Endothelial cell of umbilical vein (primary cell): Measurements from ENCODE around the gene DRD1. TPM values are rescaled to one million over a fixed set of nuclear protein-coding genes. Genes with fewer than 3 reads are reported as not detected.

ENCODE experiments used
- BruUV-seq: library from RNA; stranded (reverse); fragments of 400-500 nt; replicated peaks from 2 replicates; lab custom pipeline; 2021; lab: Mats Ljungman, UMichigan
- CTCF ChIA-PET: fragments of 300-600, 350-600 bp; sonication (Branson Sonifier 250); formaldehyde crosslinking; loops from one replicate; lab custom pipeline; 2021; ENCODE audit warnings: antibody characterized with exemption, inconsistent platforms; lab: Charles Lee
- POLR2A ChIA-PET: fragments of 300-600, 350-600 bp; sonication (Branson Sonifier 250); formaldehyde crosslinking; loops from one replicate; lab custom pipeline; 2021; ENCODE audit warnings: antibody characterized with exemption, inconsistent platforms; lab: Charles Lee
- DNase-seq: peaks from one replicate; pipeline ENCODE4 v3.0.0-alpha.2; 2011; ENCODE audit warnings: low read depth, low spot score
- FAIRE-seq: peaks from 2 replicates; lab custom pipeline; 2011; peaks lifted over from hg19 to GRCh38; lab: Jason Lieb, UNC
- H2AFZ ChIP-seq: 2 replicates; pipeline ENCODE4 v1.6.0; 2012; ENCODE audit warnings: low read depth, low read length, control low read depth, inconsistent platforms
- H3K27ac ChIP-seq: 2 replicates; pipeline ENCODE4 v1.5.1; 2011; ENCODE audit warnings: low read depth, mild to moderate bottlenecking, control low read depth, low read length, moderate library complexity; ENCODE audit not compliant: insufficient read depth
- H3K27me3 ChIP-seq, 2 experiments: 2 replicates each; pipeline versions ENCODE4 v1.6.0 to v1.6.1; 2011; ENCODE audit warnings: low read length in 2 of 2, mixed read lengths in 1 of 2; ENCODE audit not compliant: control insufficient read depth in 2 of 2, insufficient read depth in 2 of 2
- H3K36me3 ChIP-seq, 2 experiments: 2 replicates in 1 of 2; 3 replicates in 1 of 2; pipeline ENCODE4 v1.5.1; 2011; ENCODE audit warnings: low read length in 2 of 2, mild to moderate bottlenecking in 1 of 2, moderate library complexity in 1 of 2; ENCODE audit not compliant: control insufficient read depth in 2 of 2, insufficient read depth in 2 of 2; ENCODE audit errors: extremely low read depth in 1 of 2
- H3K4me1 ChIP-seq: 3 replicates; pipeline ENCODE4 v1.5.1; 2011; ENCODE audit warnings: mild to moderate bottlenecking, low read length; ENCODE audit not compliant: control insufficient read depth, insufficient read depth; ENCODE audit errors: extremely low read depth
- H3K4me2 ChIP-seq: 2 replicates; pipeline ENCODE4 v1.6.1; 2011; ENCODE audit warnings: low read length, control low read depth, mixed read lengths; ENCODE audit not compliant: insufficient read depth
- H3K4me3 ChIP-seq, 3 experiments: fragments of 200-600 bp in 1 of 3; sonication (generic), shearing (Covaris generic) in 1 of 3; replicated peaks in 1 of 3; 2 replicates each; pipeline ENCODE4 v1.5.1; 2011 to 2016; ENCODE audit warnings: control low read depth in 3 of 3, low read length in 3 of 3, mild to moderate bottlenecking in 2 of 3, inconsistent platforms in 1 of 3, low read depth in 1 of 3, moderate library complexity in 1 of 3; ENCODE audit not compliant: insufficient read depth in 1 of 3
- H3K79me2 ChIP-seq: 2 replicates; pipeline ENCODE4 v1.6.0; 2012; ENCODE audit warnings: low read length, inconsistent platforms; ENCODE audit not compliant: control insufficient read depth, insufficient read depth
- H3K9ac ChIP-seq: replicated peaks from 2 replicates; pipeline ENCODE3; 2011; ENCODE audit warnings: low read length, control low read depth; ENCODE audit not compliant: insufficient read depth; ENCODE audit errors: extremely low read depth
- H3K9me1 ChIP-seq: replicated peaks from 3 replicates; pipeline ENCODE4 v1.6.0; 2011; ENCODE audit warnings: mild to moderate bottlenecking, low read length; ENCODE audit not compliant: control insufficient read depth, insufficient read depth; ENCODE audit errors: extremely low read depth
- H3K9me3 ChIP-seq: replicated peaks from 2 replicates; pipeline ENCODE4 v1.5.1; 2012; ENCODE audit warnings: low read length, inconsistent platforms; ENCODE audit not compliant: control insufficient read depth, insufficient read depth
- H4K20me1 ChIP-seq: replicated peaks from 2 replicates; pipeline ENCODE3; 2011; ENCODE audit warnings: mild to moderate bottlenecking, low read length; ENCODE audit not compliant: control insufficient read depth, insufficient read depth; ENCODE audit errors: extremely low read depth
- EZH2 ChIP-seq: IDR thresholded peaks from 2 replicates; pipeline ENCODE4 v1.6.1; 2012; ENCODE audit warnings: borderline replicate concordance, low read depth, mild to moderate bottlenecking, moderate library complexity, low read length, inconsistent platforms; ENCODE audit not compliant: severe bottlenecking
- FOS ChIP-seq: IDR thresholded peaks from 2 replicates; pipeline ENCODE4 v1.6.1; 2011; ENCODE audit warnings: mild to moderate bottlenecking, low read length, moderate library complexity, borderline replicate concordance; ENCODE audit not compliant: insufficient read depth
- GATA2 ChIP-seq: IDR thresholded peaks from 2 replicates; pipeline ENCODE4 v1.7.0; 2011; ENCODE audit warnings: low read depth, mild to moderate bottlenecking, moderate library complexity, mixed read lengths, low read length; ENCODE audit not compliant: insufficient read length, insufficient read depth
- JUN ChIP-seq: IDR thresholded peaks from 2 replicates; pipeline ENCODE4 v1.6.1; 2011; ENCODE audit warnings: borderline replicate concordance, low read depth; ENCODE audit not compliant: insufficient read length, insufficient read depth
- MAX ChIP-seq: IDR thresholded peaks from 2 replicates; pipeline ENCODE4 v1.6.1; 2011; ENCODE audit not compliant: insufficient read depth, insufficient read length
- MYC ChIP-seq: IDR thresholded peaks from one replicate; pipeline ENCODE4 v1.6.1; 2011; ENCODE audit warnings: mild to moderate bottlenecking, low read depth, low read length
- POLR2A ChIP-seq: IDR thresholded peaks from 2 replicates; pipeline ENCODE4 v1.6.1; 2012; ENCODE audit warnings: low read depth, mild to moderate bottlenecking, control low read depth, low read length
- POLR2AphosphoS5 ChIP-seq: IDR thresholded peaks from 2 replicates; pipeline ENCODE4 v1.6.1; 2012; ENCODE audit warnings: low read depth, mild to moderate bottlenecking, control low read depth, low read length, moderate library complexity; ENCODE audit not compliant: insufficient read depth
- dilution Hi-C: fragments of 300-500 bp; cut with MboI; formaldehyde crosslinking; loops from one replicate; pipeline ENCODE4 v1.15.0; 2019; ENCODE audit warnings: low sequenced_read_pairs; ENCODE audit not compliant: extremely low pct_ligation_motif_present
- intact Hi-C: fragments of 100-400 bp; cut with micrococcal nuclease; formaldehyde crosslinking; loops from one replicate; pipeline ENCODE4 v1.10.0; 2022
- polyA plus RNA-seq, 4 experiments: library from polyadenylated mRNA; depleted of rRNA in 3 of 4; stranded (reverse) in 3 of 4; unstranded in 1 of 4; fragments of >200 nt; gene quantifications; 2 replicates each; pipeline versions ENCODE4 v1.2.1 to v1.2.3, GENCODE V29; 2011 to 2012; ENCODE audit warnings: missing spikeins in 1 of 4
- total RNA-seq: library from RNA; stranded (reverse); gene quantifications from 2 replicates; pipeline ENCODE4 v1.2.3, GENCODE V29; 2021
- TF ChIP-seq, protein P1 (sequence below), 2 donors: IDR thresholded peaks; 1 replicate in 1 of 2; 2 replicates in 1 of 2; pipeline ENCODE4 v1.5.1; 2011; ENCODE audit warnings: low read length in 2 of 2, mild to moderate bottlenecking in 2 of 2, moderate library complexity in 2 of 2, control low read depth in 1 of 2, inconsistent platforms in 1 of 2, low read depth in 1 of 2; ENCODE audit not compliant: insufficient read depth in 1 of 2; ENCODE audit errors: extremely low read depth in 1 of 2

Gene DRD1
- total and polyA plus RNA-seq, 2 donors (not counting 3 experiments of a cell fraction or from before 2014, with no cell fraction given): not detected

DNA sequence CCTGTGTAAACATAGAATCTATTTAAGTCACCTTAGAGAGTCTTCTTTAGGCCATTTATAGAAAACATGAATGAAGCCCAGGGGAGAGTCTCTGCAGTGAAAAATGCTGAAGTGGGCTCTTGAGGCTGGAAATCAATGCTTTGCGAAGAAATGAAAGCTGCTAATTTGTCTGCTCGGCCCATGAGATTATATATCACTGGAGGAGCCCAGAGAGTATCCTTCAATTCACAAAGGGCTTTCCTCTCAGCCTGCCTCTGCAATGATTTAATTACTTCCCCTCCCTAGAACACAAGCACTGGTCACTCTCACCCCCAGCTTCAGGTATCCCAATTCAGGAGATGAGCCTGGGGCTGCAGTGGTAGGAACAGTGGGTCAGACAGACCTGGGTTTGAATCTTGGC, 8.2 kb upstream of the DRD1 start:
- POLR2A ChIA-PET: no interaction called here
- intact Hi-C loops (no loop called here), dilution Hi-C loops (no loop called here)
- no peak for TF ChIP-seq POLR2AphosphoS5
- no peak for TF ChIP-seq MYC
- no peak for TF ChIP-seq JUN
- TF ChIP-seq, protein P1, sequence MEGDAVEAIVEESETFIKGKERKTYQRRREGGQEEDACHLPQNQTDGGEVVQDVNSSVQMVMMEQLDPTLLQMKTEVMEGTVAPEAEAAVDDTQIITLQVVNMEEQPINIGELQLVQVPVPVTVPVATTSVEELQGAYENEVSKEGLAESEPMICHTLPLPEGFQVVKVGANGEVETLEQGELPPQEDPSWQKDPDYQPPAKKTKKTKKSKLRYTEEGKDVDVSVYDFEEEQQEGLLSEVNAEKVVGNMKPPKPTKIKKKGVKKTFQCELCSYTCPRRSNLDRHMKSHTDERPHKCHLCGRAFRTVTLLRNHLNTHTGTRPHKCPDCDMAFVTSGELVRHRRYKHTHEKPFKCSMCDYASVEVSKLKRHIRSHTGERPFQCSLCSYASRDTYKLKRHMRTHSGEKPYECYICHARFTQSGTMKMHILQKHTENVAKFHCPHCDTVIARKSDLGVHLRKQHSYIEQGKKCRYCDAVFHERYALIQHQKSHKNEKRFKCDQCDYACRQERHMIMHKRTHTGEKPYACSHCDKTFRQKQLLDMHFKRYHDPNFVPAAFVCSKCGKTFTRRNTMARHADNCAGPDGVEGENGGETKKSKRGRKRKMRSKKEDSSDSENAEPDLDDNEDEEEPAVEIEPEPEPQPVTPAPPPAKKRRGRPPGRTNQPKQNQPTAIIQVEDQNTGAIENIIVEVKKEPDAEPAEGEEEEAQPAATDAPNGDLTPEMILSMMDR (IDR thresholded peaks at IDR 0.05; ENCODE audit: extremely low read depth in 1 of 2, insufficient read depth in 1 of 2, low read depth in 1 of 2, low read length in 2 of 2): no peak
- no peak overlapping the region for H3K27ac ChIP-seq
- H3K4me3 ChIP-seq: no peak overlapping the region
- no peak overlapping the region for H2AFZ ChIP-seq
- no peaks in the 10 kb centered on the region for H4K20me1 ChIP-seq
- no peak for FAIRE-seq
- H3K9ac ChIP-seq: no peak overlapping the region
- CTCF ChIA-PET: interaction anchor here (2.7 kb wide), 1 partner anchor 12 kb away, joined by 15 read pairs; no protein-coding TSS in a partner anchor
- H3K9me1 ChIP-seq: no peaks in the 10 kb centered on the region
- no peaks in the 10 kb centered on the region for H3K36me3 ChIP-seq
- H3K79me2 ChIP-seq: no peaks in the 10 kb centered on the region
- no TSS peak for BruUV-seq
- no peaks in the 10 kb centered on the region for H3K4me1 ChIP-seq
- no peaks in the 10 kb centered on the region for H3K9me3 ChIP-seq
- no peak for DNase-seq
- peaks cover 0 to 4% of the 10 kb centered on the region in 2 experiments for H3K27me3 ChIP-seq
- no peak overlapping the region for H3K4me2 ChIP-seq

- H2AFZ ChIP-seq: no peak overlapping the region
Observed at GRCh38 chr5:175448276-175448675, 4.3 kb upstream of the DRD1 start.

More at GRCh38 chr5:175448276-175448675, 4.3 kb upstream of the DRD1 start:
- CTCF ChIA-PET: interaction anchor here (2.5 kb wide), 1 partner anchor 16 kb away, joined by 16 read pairs; no protein-coding TSS in a partner anchor
- no peaks in the 10 kb centered on the region for H3K9me1 ChIP-seq
- POLR2A ChIA-PET: no interaction called here
- no peaks in the 10 kb centered on the region for H4K20me1 ChIP-seq
- H3K27me3 ChIP-seq: peaks cover 5 to 8% of the 10 kb centered on the region in 2 experiments
- no peak overlapping the region for H3K4me2 ChIP-seq
- no peak overlapping the region for H3K4me3 ChIP-seq
- DNase-seq: no peak
- dilution Hi-C loops (no loop called here), intact Hi-C loops (no loop called here)
- no peak for TF ChIP-seq FOS
- TF ChIP-seq MAX: no peak
- no peak for TF ChIP-seq GATA2
- TF ChIP-seq, protein P1 (IDR thresholded peaks at IDR 0.05; ENCODE audit: extremely low read depth in 1 of 2, insufficient read depth in 1 of 2, low read depth in 1 of 2, low read length in 2 of 2): no peak
- TF ChIP-seq JUN: no peak
- TF ChIP-seq POLR2A: no peak
- TF ChIP-seq EZH2: no peak
- TF ChIP-seq POLR2AphosphoS5: no peak
- TF ChIP-seq MYC: no peak
- H3K4me1 ChIP-seq: no peaks in the 10 kb centered on the region
- H3K36me3 ChIP-seq: no peaks in the 10 kb centered on the region
- FAIRE-seq: no peak
- no TSS peak for BruUV-seq
- no peaks in the 10 kb centered on the region for H3K79me2 ChIP-seq
- no peaks in the 10 kb centered on the region for H3K9me3 ChIP-seq
- H3K27ac ChIP-seq: no peak overlapping the region
- no peak overlapping the region for H3K9ac ChIP-seq
